Measurements from ENCODE around the gene TM7SF3. TPM values are rescaled to one million over a fixed set of nuclear protein-coding genes. Genes with fewer than 3 reads are reported as not detected.

Gene TM7SF3
- polyA plus RNA-seq, 3 donors, result 77.2 to 108 (median 97.6) TPM

- DNase-seq (ENCODE audit: low read depth in 3 of 3, low spot score in 2 of 3), result no peak
Measured at GRCh38 chr12:26936559-26937442, 77.4 kb downstream of the TM7SF3 start.

DNA sequence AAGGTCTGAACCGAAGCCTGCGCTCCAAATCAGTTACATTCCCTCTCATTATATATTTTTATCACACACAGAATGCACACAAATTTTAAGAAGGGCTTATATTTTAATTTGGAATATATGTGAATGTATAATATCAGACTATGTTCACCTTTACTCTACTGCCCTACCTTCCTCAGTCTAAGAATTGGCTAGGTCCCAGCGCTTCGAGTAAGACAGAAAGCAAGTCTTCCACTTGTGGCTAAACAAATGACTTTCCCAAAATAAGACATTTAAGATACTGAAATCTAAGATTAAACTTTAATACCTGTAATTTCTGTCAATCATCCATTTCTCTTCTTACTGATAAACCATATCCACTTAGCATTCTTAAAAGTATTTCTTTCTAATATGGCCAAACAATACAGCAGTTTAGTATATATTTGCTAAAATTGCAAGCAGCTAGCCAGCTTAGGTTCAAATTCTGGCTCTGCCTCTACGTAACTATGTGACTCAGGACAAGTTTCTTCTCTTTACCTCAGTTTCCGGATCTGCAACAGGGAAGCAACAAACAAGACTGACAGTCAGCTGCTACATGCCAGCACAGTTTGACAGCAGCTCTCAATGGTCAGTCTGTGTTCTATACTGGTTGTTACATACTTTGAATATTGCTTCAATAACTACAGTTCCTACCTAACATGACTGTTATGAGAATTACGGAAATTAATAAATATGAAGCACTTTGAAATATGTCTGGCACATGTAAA, 78.4 kb downstream of the TM7SF3 start:
- no peak for DNase-seq (ENCODE audit: low read depth in 3 of 3, low spot score in 2 of 3)

DNA sequence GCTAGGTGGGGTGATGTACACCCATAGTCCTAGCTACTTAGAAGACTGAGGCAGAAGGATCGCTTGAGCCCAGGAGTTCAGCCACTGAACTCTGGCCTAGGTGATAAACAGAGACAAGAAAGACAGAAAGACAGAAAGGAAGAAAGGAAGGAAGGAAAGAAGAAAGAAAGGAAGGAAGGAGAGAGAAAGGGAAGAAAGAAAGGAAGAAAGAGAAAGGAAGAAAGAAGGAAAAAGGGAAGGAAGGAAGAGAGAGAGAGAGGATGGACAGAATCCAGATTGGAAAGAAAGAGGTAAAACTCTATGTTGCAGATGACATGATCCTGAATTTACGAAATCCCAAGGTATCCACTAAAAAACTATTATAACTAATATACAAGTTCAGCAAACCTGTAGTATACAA, 84.6 kb downstream of the TM7SF3 start:
- DNase-seq (ENCODE audit: low read depth in 3 of 3, low spot score in 2 of 3), result no peak

DNA sequence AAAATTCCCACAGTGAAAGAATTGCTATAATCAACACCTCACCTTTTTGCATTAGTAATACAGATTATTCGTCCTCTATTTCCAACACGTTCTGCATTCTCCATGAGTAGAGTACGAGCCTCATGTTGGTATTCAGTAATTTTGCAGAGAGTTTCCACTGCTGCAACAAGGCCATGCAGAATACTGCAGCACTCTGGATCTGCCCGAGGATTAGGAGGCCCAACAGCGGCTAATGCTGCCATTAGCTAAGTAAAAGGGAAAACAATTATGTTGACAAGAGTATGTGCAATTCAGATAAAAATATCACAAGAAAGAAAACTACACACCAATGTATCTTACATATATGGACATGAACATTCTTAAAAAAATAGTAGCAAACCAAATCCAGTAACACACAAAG, 85.5 kb downstream of the TM7SF3 start:
- DNase-seq (ENCODE audit: low read depth in 3 of 3, low spot score in 2 of 3), result no peak

Other genes with a start within 250 kb of the TM7SF3 start
- 10 to 100 TPM; 13.1 to 16.8 (median 14.6) TPM for gene ITPR2, start 181.2 kb downstream of the TM7SF3 start, polyA plus RNA-seq (ENCODE audit: insufficient read length in 3 of 3)
- 10 to 100 TPM; 33.5 to 40.9 (median 38.2) TPM for gene INTS13, start 76.4 kb downstream of the TM7SF3 start, polyA plus RNA-seq (ENCODE audit: insufficient read length in 3 of 3)
- 10 to 100 TPM; 54.8 to 57.6 (median 55.0) TPM for gene FGFR1OP2, start 75.9 kb downstream of the TM7SF3 start, polyA plus RNA-seq (ENCODE audit: insufficient read length in 3 of 3)
- 10 to 100 TPM; 60.5 to 64.5 (median 62.8) TPM for gene MED21, start 8.2 kb upstream of the TM7SF3 start, polyA plus RNA-seq (ENCODE audit: insufficient read length in 3 of 3)
- not detected for gene C12orf71, start 68.2 kb upstream of the TM7SF3 start, polyA plus RNA-seq (ENCODE audit: insufficient read length in 3 of 3)
- gene STK38L, start 229.9 kb upstream of the TM7SF3 start, polyA plus RNA-seq (ENCODE audit: insufficient read length in 3 of 3), result 10 to 100 TPM; 43.0 to 53.7 (median 50.4) TPM